ENCODE data around the gene MKLN1. TPM values are rescaled to one million over a fixed set of nuclear protein-coding genes. Genes with fewer than 3 reads are reported as not detected.

The MKLN1 gene
- total and polyA plus RNA-seq, 2 donors: 14.4 to 28.9 TPM

- Histone ChIP-seq H3K27ac (ENCODE audit: low read depth in 1 of 2, low read length in 1 of 2) (no peak overlapping the region), H3K36me3 (ENCODE audit: control insufficient read depth in 2 of 2, insufficient read depth in 2 of 2, low read length in 1 of 2) (peaks cover 0 to 4% of the 10 kb centered on the region in 2 donors), H3K9me3 (ENCODE audit: control insufficient read depth in 2 of 2, insufficient read depth in 1 of 2, low read length in 1 of 2) (no peaks in the 10 kb centered on the region), H3K4me3 (ENCODE audit: low read length in 2 of 2) (no peak overlapping the region), H3K4me1 (ENCODE audit: control insufficient read depth in 2 of 2, insufficient read depth in 2 of 2, low read length in 2 of 2) (no peaks in the 10 kb centered on the region), H3K27me3 (ENCODE audit: control insufficient read depth in 2 of 2, insufficient read depth in 1 of 2, low read length in 1 of 2) (no peaks in the 10 kb centered on the region)
- DNase-seq (ENCODE audit: low read depth in 6 of 9, low spot score in 9 of 9): no peak
- 98% methylated on average over 1 of the region's 1 CpG for WGBS
These were observed 62.6 kb downstream of the MKLN1 start for GRCh38 chr7:131390275-131390674.

GRCh38 chr7:131391145-131391544, 63.5 kb downstream of the MKLN1 start:
- DNase-seq (ENCODE audit: low read depth in 6 of 9, low spot score in 9 of 9): no peak
- no peak overlapping the region for H3K27ac ChIP-seq (ENCODE audit: low read depth in 1 of 2, low read length in 1 of 2)
- no peaks in the 10 kb centered on the region for H3K4me1 ChIP-seq (ENCODE audit: control insufficient read depth in 2 of 2, insufficient read depth in 2 of 2, low read length in 2 of 2)
- no peaks in the 10 kb centered on the region for H3K9me3 ChIP-seq (ENCODE audit: control insufficient read depth in 2 of 2, insufficient read depth in 1 of 2, low read length in 1 of 2)
- no peak overlapping the region for H3K4me3 ChIP-seq (ENCODE audit: low read length in 2 of 2)
- no peaks in the 10 kb centered on the region for H3K27me3 ChIP-seq (ENCODE audit: control insufficient read depth in 2 of 2, insufficient read depth in 1 of 2, low read length in 1 of 2)
- WGBS: 95% methylated on average over 2 of the region's 2 CpGs
- peaks cover 0 to 4% of the 10 kb centered on the region in 2 donors for H3K36me3 ChIP-seq (ENCODE audit: control insufficient read depth in 2 of 2, insufficient read depth in 2 of 2, low read length in 1 of 2)

GRCh38 chr7:131400681-131401176, 73.1 kb downstream of the MKLN1 start:
- no peak for DNase-seq (ENCODE audit: low read depth in 6 of 9, low spot score in 9 of 9)
- WGBS: 62% methylated on average over 1 of the region's 1 CpG
- Histone ChIP-seq H3K27ac (ENCODE audit: low read depth in 1 of 2, low read length in 1 of 2) (no peak overlapping the region), H3K27me3 (ENCODE audit: control insufficient read depth in 2 of 2, insufficient read depth in 1 of 2, low read length in 1 of 2) (no peaks in the 10 kb centered on the region), H3K4me1 (ENCODE audit: control insufficient read depth in 2 of 2, insufficient read depth in 2 of 2, low read length in 2 of 2) (no peaks in the 10 kb centered on the region), H3K36me3 (ENCODE audit: control insufficient read depth in 2 of 2, insufficient read depth in 2 of 2, low read length in 1 of 2) (peaks cover 0 to 32% of the 10 kb centered on the region in 2 donors), H3K4me3 (ENCODE audit: low read length in 2 of 2) (no peak overlapping the region), H3K9me3 (ENCODE audit: control insufficient read depth in 2 of 2, insufficient read depth in 1 of 2, low read length in 1 of 2) (peaks cover 0 to 1% of the 10 kb centered on the region in 2 donors)

- Histone ChIP-seq H3K27ac (ENCODE audit: low read depth in 1 of 2, low read length in 1 of 2) (no peak overlapping the region), H3K4me1 (ENCODE audit: control insufficient read depth in 2 of 2, insufficient read depth in 2 of 2, low read length in 2 of 2) (no peaks in the 10 kb centered on the region), H3K27me3 (ENCODE audit: control insufficient read depth in 2 of 2, insufficient read depth in 1 of 2, low read length in 1 of 2) (no peaks in the 10 kb centered on the region), H3K4me3 (ENCODE audit: low read length in 2 of 2) (no peak overlapping the region), H3K36me3 (ENCODE audit: control insufficient read depth in 2 of 2, insufficient read depth in 2 of 2, low read length in 1 of 2) (peaks cover 0 to 32% of the 10 kb centered on the region in 2 donors), H3K9me3 (ENCODE audit: control insufficient read depth in 2 of 2, insufficient read depth in 1 of 2, low read length in 1 of 2) (peaks cover 0 to 1% of the 10 kb centered on the region in 2 donors)
- DNase-seq (ENCODE audit: low read depth in 6 of 9, low spot score in 9 of 9): no peak
These were observed 73.5 kb downstream of the MKLN1 start for GRCh38 chr7:131401194-131401593.

GRCh38 chr7:131403322-131403721, 75.6 kb downstream of the MKLN1 start:
- H3K4me3 ChIP-seq (ENCODE audit: low read length in 2 of 2): no peak overlapping the region
- peaks cover 0 to 29% of the 10 kb centered on the region in 2 donors for H3K36me3 ChIP-seq (ENCODE audit: control insufficient read depth in 2 of 2, insufficient read depth in 2 of 2, low read length in 1 of 2)
- WGBS: 100% methylated on average over 2 of the region's 2 CpGs
- H3K27ac ChIP-seq (ENCODE audit: low read depth in 1 of 2, low read length in 1 of 2): no peak overlapping the region
- H3K4me1 ChIP-seq (ENCODE audit: control insufficient read depth in 2 of 2, insufficient read depth in 2 of 2, low read length in 2 of 2): no peaks in the 10 kb centered on the region
- DNase-seq (ENCODE audit: low read depth in 6 of 9, low spot score in 9 of 9): no peak
- H3K9me3 ChIP-seq (ENCODE audit: control insufficient read depth in 2 of 2, insufficient read depth in 1 of 2, low read length in 1 of 2): peaks cover 0 to 1% of the 10 kb centered on the region in 2 donors
- H3K27me3 ChIP-seq (ENCODE audit: control insufficient read depth in 2 of 2, insufficient read depth in 1 of 2, low read length in 1 of 2): no peaks in the 10 kb centered on the region

GRCh38 chr7:131404226-131404911, 76.7 kb downstream of the MKLN1 start:
- Histone ChIP-seq H3K27me3 (ENCODE audit: control insufficient read depth in 2 of 2, insufficient read depth in 1 of 2, low read length in 1 of 2) (no peaks in the 10 kb centered on the region), H3K36me3 (ENCODE audit: control insufficient read depth in 2 of 2, insufficient read depth in 2 of 2, low read length in 1 of 2) (peaks cover 0 to 24% of the 10 kb centered on the region in 2 donors), H3K4me1 (ENCODE audit: control insufficient read depth in 2 of 2, insufficient read depth in 2 of 2, low read length in 2 of 2) (no peaks in the 10 kb centered on the region), H3K4me3 (ENCODE audit: low read length in 2 of 2) (no peak overlapping the region), H3K27ac (ENCODE audit: low read depth in 1 of 2, low read length in 1 of 2) (no peak overlapping the region), H3K9me3 (ENCODE audit: control insufficient read depth in 2 of 2, insufficient read depth in 1 of 2, low read length in 1 of 2) (peaks cover 0 to 1% of the 10 kb centered on the region in 2 donors)
- WGBS: over 99% methylated on average over 7 of the region's 7 CpGs
- no peak for DNase-seq (ENCODE audit: low read depth in 6 of 9, low spot score in 9 of 9)

- H3K4me3 ChIP-seq (ENCODE audit: low read length in 2 of 2): no peak overlapping the region
- WGBS: 98% methylated on average over 5 of the region's 5 CpGs
These were observed 81.6 kb downstream of the MKLN1 start for GRCh38 chr7:131409129-131409766.

GRCh38 chr7:131412031-131412430, 84.4 kb downstream of the MKLN1 start:
- Histone ChIP-seq H3K4me3 (ENCODE audit: low read length in 2 of 2) (no peak overlapping the region), H3K4me1 (ENCODE audit: control insufficient read depth in 2 of 2, insufficient read depth in 2 of 2, low read length in 2 of 2) (no peaks in the 10 kb centered on the region), H3K36me3 (ENCODE audit: control insufficient read depth in 2 of 2, insufficient read depth in 2 of 2, low read length in 1 of 2) (peaks cover 13 to 23% of the 10 kb centered on the region in 2 donors), H3K9me3 (ENCODE audit: control insufficient read depth in 2 of 2, insufficient read depth in 1 of 2, low read length in 1 of 2) (no peaks in the 10 kb centered on the region), H3K27me3 (ENCODE audit: control insufficient read depth in 2 of 2, insufficient read depth in 1 of 2, low read length in 1 of 2) (no peaks in the 10 kb centered on the region), H3K27ac (ENCODE audit: low read depth in 1 of 2, low read length in 1 of 2) (no peak overlapping the region)
- no peak for DNase-seq (ENCODE audit: low read depth in 6 of 9, low spot score in 9 of 9)
- 99% methylated on average over 3 of the region's 3 CpGs for WGBS

More at GRCh38 chr7:131409129-131409766, 81.6 kb downstream of the MKLN1 start:
- no peaks in the 10 kb centered on the region for H3K27me3 ChIP-seq (ENCODE audit: control insufficient read depth in 2 of 2, insufficient read depth in 1 of 2, low read length in 1 of 2)
- H3K9me3 ChIP-seq (ENCODE audit: control insufficient read depth in 2 of 2, insufficient read depth in 1 of 2, low read length in 1 of 2): no peaks in the 10 kb centered on the region
- no peaks in the 10 kb centered on the region for H3K4me1 ChIP-seq (ENCODE audit: control insufficient read depth in 2 of 2, insufficient read depth in 2 of 2, low read length in 2 of 2)
- no peak for DNase-seq (ENCODE audit: low read depth in 6 of 9, low spot score in 9 of 9)
- peaks cover 8 to 20% of the 10 kb centered on the region in 2 donors for H3K36me3 ChIP-seq (ENCODE audit: control insufficient read depth in 2 of 2, insufficient read depth in 2 of 2, low read length in 1 of 2)
- H3K27ac ChIP-seq (ENCODE audit: low read depth in 1 of 2, low read length in 1 of 2): no peak overlapping the region

GRCh38 chr7:131413711-131414110, 86.0 kb downstream of the MKLN1 start:
- no peak for DNase-seq (ENCODE audit: low read depth in 6 of 9, low spot score in 9 of 9)
- no peaks in the 10 kb centered on the region for H3K27me3 ChIP-seq (ENCODE audit: control insufficient read depth in 2 of 2, insufficient read depth in 1 of 2, low read length in 1 of 2)
- no peaks in the 10 kb centered on the region for H3K9me3 ChIP-seq (ENCODE audit: control insufficient read depth in 2 of 2, insufficient read depth in 1 of 2, low read length in 1 of 2)
- WGBS: 99% methylated on average over 4 of the region's 4 CpGs
- no peak overlapping the region for H3K27ac ChIP-seq (ENCODE audit: low read depth in 1 of 2, low read length in 1 of 2)
- H3K36me3 ChIP-seq (ENCODE audit: control insufficient read depth in 2 of 2, insufficient read depth in 2 of 2, low read length in 1 of 2): peaks cover 16 to 23% of the 10 kb centered on the region in 2 donors
- no peak overlapping the region for H3K4me3 ChIP-seq (ENCODE audit: low read length in 2 of 2)
- H3K4me1 ChIP-seq (ENCODE audit: control insufficient read depth in 2 of 2, insufficient read depth in 2 of 2, low read length in 2 of 2): no peaks in the 10 kb centered on the region

All from thymus (tissue), 11 donors.